Measurements from ENCODE around the gene STKLD1.

DNA sequence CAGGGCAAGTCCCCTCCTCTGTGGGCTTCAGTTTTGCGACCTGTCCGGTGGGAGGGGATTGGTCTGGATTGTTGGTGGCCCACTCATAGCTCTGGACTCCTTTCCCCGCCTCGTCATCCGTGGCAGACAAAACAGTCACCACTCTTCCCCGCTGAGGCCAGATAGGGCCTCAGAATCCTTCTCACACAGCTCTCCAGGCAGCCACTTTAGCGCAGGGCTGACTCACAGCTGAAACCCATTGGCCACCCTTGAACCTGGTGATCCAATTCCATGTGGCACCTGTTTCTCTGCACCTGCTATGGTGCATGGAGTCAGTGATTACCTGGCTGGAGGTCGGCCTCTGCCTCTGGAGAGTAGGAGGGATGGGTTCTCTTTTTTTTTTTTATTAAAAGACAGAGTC, 67.8 kb downstream of the STKLD1 start:
- TF ChIP-seq SMARCC2 (IDR thresholded peaks at IDR 0.05; ENCODE audit: low read depth) (no peak), EZH2 (IDR thresholded peaks at IDR 0.05; ENCODE audit: borderline replicate concordance, low read depth, low read length) (no peak), ZNF212 (CRISPR knock-in tag; IDR thresholded peaks at IDR 0.05) (no peak), PHB2 (IDR thresholded peaks at IDR 0.05; ENCODE audit: low read depth) (no peak), ZNF766 (CRISPR knock-in tag; conservative IDR thresholded peaks at IDR 0.05) (no peak), CHD4 (IDR thresholded peaks at IDR 0.05; ENCODE audit: insufficient read depth, insufficient replicate concordance, low read depth, low read length, poor library complexity, severe bottlenecking) (no peak), YY1 (IDR thresholded peaks at IDR 0.05; ENCODE audit: borderline replicate concordance in 1 of 3, control insufficient read depth in 1 of 3, extremely low read depth in 1 of 3, insufficient read depth in 3 of 3, insufficient read length in 1 of 3, insufficient replicate concordance in 2 of 3, low read depth in 1 of 3, low read length in 2 of 3) (no peak), SP2 (IDR thresholded peaks at IDR 0.05; ENCODE audit: extremely low read depth, low read depth, low read length, poor library complexity, severe bottlenecking) (no peak), ZNF184 (CRISPR knock-in tag; IDR thresholded peaks at IDR 0.05) (no peak)
- TF ChIP-seq, protein P1, sequence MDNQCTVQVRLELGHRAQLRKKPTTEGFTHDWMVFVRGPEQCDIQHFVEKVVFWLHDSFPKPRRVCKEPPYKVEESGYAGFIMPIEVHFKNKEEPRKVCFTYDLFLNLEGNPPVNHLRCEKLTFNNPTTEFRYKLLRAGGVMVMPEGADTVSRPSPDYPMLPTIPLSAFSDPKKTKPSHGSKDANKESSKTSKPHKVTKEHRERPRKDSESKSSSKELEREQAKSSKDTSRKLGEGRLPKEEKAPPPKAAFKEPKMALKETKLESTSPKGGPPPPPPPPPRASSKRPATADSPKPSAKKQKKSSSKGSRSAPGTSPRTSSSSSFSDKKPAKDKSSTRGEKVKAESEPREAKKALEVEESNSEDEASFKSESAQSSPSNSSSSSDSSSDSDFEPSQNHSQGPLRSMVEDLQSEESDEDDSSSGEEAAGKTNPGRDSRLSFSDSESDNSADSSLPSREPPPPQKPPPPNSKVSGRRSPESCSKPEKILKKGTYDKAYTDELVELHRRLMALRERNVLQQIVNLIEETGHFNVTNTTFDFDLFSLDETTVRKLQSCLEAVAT (IDR thresholded peaks at IDR 0.05) = no peak
- TF ChIP-seq, protein P2, sequence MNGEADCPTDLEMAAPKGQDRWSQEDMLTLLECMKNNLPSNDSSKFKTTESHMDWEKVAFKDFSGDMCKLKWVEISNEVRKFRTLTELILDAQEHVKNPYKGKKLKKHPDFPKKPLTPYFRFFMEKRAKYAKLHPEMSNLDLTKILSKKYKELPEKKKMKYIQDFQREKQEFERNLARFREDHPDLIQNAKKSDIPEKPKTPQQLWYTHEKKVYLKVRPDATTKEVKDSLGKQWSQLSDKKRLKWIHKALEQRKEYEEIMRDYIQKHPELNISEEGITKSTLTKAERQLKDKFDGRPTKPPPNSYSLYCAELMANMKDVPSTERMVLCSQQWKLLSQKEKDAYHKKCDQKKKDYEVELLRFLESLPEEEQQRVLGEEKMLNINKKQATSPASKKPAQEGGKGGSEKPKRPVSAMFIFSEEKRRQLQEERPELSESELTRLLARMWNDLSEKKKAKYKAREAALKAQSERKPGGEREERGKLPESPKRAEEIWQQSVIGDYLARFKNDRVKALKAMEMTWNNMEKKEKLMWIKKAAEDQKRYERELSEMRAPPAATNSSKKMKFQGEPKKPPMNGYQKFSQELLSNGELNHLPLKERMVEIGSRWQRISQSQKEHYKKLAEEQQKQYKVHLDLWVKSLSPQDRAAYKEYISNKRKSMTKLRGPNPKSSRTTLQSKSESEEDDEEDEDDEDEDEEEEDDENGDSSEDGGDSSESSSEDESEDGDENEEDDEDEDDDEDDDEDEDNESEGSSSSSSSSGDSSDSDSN (IDR thresholded peaks at IDR 0.05; ENCODE audit: borderline replicate concordance in 1 of 2, low read depth in 2 of 2, low read length in 2 of 2) = no peak

Data from K562 (cell line).